Activated CD4-positive, alpha-beta T cell treated with anti-CD3 and anti-CD28 coated beads for 1 hour (primary cell): ENCODE results near the gene KLHL2.
"Not testable (repeated sequence)": the region's sequence is repeated elsewhere in the genome, so short reads cannot be mapped to it uniquely, and the experiment has no call there.

Source experiments
- DNase-seq: peaks from one replicate; pipeline ENCODE4 v3.0.0-alpha.2; 2020

KLHL2 gene, protein sequence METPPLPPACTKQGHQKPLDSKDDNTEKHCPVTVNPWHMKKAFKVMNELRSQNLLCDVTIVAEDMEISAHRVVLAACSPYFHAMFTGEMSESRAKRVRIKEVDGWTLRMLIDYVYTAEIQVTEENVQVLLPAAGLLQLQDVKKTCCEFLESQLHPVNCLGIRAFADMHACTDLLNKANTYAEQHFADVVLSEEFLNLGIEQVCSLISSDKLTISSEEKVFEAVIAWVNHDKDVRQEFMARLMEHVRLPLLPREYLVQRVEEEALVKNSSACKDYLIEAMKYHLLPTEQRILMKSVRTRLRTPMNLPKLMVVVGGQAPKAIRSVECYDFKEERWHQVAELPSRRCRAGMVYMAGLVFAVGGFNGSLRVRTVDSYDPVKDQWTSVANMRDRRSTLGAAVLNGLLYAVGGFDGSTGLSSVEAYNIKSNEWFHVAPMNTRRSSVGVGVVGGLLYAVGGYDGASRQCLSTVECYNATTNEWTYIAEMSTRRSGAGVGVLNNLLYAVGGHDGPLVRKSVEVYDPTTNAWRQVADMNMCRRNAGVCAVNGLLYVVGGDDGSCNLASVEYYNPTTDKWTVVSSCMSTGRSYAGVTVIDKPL

DNA sequence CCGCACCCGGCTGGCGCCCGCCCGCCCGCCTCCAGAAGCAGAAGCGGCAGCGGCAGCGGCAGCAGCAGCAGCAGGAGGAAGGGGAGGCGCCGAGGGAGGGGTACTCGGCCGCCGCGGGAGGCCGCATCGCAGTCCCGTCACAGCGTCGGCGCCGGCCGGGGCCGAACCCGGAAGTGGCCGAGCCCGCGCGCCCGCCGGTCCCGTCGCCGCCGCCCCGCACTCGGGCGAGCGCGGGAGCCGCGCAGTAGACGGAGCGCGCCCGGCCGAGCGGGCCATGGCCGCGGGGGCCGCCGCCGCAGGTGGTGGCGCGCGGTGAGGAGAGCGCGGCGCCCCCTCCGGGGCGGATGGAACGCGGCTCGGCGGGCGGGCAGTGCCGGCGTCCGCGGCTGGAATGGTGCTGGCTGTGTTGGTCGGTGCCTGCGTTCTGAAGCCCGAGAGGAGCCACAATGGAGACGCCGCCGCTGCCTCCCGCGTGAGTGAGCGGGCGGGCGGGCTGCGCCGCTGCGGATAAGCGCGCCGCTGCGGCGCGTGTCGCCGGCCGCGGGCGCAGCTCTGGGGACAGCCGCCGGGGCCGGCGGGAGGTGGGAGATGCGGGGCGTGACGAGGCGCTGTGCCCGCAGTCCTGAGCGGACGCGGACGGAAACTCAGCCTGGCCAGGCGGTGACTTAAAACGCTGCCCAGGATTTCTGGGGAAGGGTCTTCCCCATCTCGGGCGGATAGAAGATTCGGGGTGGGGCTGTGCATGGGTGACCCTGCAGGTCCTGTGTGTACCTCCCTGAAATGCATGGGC, at the start of gene KLHL2:
KLHL2 (plus strand) TSS at position 131 of the 790 bp plus-strand sequence; CDS start at position 447, 316 bp downstream.
- peak; percentile 54 for DNase-seq

- DNase-seq, result no peak
Observed at GRCh38 chr4:165158762-165159161, 48.6 kb upstream of the KLHL2 start.

DNA sequence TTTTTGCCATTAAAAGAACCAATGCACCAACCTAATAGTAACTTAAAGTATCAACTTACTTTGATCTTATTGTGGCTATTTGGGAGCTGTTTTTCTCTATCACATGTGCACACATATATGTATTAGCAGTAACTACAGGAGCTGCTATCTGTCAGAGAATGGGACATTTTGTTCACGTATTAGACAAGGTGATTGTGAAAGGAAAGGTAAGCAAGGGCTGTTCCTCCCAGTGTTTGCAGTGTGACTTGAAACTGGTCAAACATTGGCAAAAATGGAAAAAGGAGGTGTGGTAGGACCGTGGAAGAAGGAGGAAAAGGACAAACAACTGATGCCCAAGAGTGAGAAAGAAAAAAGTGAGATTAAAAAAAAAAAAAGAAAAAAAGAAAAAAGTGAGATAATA, 43.1 kb upstream of the KLHL2 start:
- DNase-seq, result no peak

DNA sequence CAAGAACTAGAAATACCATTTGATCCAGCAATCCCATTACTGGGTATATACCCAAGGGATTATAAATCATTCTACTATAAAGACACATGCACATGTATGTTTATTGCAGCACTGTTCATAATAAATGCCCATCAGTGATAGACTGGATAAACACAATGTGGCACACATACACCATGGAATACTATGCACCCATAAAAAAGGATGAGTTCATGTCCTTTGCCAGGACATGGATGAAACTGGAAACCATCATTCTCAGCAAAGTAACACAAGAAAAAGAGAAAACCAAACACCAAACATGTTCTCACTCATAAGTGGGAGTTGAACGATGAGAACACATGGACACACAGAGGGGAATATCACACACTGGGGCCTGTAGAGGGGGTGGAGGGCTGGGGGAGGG, 40.5 kb upstream of the KLHL2 start:
- DNase-seq, result not testable (repeated sequence)

- no peak for DNase-seq
Observed at GRCh38 chr4:165167650-165168049, 39.7 kb upstream of the KLHL2 start.

GRCh38 chr4:165170819-165171218, 36.5 kb upstream of the KLHL2 start:
- DNase-seq, result no peak

DNA sequence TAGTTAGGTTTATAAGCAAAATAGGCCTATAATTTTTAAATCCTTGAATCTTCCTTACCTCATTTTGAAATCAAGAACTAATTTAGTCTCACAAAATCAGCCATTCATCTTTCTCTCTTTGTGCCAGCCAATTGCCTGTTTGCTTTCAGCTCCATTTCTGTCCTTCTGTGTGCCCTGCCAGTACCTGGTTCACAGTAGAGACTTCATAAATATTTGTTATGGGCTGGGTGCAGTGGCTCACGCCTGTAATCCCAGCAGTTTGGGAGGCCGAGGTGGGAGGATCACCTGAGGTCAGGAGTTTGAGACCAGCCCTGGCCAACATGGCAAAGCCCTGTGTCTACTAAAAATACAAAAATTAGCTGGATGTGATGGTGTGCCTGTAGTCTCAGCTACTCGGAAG, 31.9 kb upstream of the KLHL2 start:
- not testable (repeated sequence) for DNase-seq

GRCh38 chr4:165175879-165176278, 31.5 kb upstream of the KLHL2 start:
- no peak for DNase-seq

GRCh38 chr4:165177725-165178666, 29.4 kb upstream of the KLHL2 start:
- no peak for DNase-seq

DNA sequence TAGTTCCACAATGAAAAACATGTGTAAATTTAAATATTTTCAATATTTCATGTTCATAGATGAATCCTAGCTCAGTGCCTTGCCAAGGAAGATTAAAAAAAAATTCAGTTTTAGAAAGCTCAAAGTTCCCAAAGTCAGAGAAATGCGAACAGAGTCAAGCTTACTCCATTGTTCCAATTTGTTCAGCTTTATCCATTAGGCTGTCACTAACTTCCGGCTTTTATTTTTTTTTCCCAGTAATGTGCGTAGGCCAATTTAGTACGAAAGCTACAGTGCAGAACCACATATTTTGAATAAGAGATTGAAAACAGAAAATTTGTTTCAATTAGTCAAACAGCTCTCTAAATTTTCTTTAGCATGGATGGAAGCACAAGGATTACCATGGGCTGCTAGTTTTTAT, 23.1 kb upstream of the KLHL2 start:
- DNase-seq, result no peak

GRCh38 chr4:165184998-165185397, 22.4 kb upstream of the KLHL2 start:
- DNase-seq, result not testable (repeated sequence)

DNA sequence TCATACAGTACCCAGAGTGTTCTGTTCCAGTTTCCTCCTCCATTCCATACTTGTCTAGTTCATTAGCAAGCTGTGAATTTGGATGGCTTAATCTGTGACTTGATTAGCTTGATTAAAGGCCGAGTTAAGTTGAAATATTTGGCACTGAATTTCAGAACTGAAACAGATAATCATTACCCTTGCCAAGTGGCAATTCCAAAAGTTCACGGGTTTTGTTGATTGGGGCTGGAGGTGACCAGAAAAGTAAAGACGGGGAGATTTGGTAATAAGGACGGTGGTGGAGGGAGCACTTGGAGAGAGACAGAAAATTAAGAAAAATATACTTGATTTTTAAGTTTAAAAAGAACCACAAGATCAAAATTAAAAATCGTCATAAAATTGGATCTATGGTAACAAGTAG, 21.9 kb upstream of the KLHL2 start:
- DNase-seq, result no peak

DNA sequence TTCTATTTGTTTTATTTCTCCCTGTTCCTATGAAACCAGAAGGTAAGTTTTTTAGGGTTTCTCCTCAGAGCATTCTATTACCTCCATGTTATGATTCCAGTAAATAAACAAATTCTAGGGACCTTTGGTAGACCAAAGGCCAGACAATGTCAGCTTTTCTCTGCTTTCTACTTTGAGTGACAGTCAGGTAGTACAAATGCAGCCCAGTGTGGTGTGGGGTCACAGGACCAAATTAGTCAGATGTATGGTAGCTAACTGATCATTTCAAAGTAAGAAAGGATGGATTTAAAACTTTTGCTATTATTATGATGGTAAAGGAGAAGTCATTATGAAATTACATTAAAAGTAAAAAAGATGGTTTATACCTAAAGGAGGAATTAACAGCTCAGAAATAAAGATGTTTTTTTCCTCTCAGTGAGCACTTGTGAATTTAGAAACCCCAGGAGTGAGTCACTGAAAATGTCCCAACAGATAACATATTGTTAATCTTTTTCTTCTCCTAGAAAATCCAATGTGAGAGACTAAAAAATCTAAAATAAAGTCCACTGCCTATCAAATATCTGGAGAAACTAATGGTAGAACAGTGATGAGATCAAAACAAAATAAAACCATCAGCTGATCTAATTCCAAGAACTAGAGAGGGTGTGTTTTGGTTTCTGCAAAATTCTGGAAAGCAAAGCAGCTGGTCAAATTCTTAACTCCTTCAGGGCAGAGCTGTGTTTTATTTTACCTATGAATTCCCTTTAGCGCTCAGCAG, 16.6 kb upstream of the KLHL2 start:
- DNase-seq, result no peak

DNA sequence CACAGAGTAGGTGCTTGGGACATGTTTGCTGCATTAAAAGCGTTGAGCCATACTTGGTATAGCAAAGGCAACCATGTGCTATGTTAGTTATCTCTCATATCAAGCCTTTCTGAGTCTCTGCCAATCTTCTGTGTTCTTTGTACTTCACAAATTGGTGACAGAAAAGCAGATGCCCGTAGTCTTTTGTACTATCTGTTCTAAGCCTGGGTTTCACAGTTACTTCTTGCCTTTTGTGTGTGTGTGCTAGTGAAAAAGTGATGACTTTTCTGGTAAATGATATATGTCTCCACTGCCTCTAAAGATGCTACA, 16.1 kb upstream of the KLHL2 start:
- DNase-seq, result no peak

DNA sequence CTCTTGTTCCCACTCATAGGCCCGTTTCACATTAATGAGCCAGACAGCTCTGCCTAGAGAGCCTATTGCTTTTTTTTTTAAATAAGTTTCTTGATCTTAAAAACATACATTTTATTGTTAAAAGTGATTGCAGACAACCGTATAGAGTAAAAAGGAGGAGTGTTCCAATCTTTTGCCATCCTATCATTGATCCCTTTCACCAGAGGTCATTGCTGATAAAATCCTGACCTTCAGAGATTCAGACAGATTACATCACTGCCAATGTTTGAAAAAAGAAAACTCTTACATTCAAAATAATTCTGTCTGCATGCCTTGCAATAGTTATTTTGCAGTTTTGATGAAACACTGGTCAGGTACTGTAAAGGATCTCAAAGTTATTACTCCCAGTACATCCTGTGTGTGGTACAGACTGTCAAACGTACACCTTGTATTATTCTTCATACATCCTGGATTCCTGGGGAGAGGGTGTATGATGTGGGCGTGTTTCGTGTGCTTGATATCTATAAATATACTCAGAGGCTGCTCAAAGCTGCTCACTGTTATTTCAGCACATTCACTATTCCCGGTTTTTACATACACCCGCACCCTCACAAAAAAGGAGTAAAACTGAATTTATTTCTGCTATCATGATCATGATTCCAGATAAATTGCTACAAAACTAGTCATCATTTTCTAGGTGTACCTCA, 15.4 kb upstream of the KLHL2 start:
- no peak for DNase-seq

DNA sequence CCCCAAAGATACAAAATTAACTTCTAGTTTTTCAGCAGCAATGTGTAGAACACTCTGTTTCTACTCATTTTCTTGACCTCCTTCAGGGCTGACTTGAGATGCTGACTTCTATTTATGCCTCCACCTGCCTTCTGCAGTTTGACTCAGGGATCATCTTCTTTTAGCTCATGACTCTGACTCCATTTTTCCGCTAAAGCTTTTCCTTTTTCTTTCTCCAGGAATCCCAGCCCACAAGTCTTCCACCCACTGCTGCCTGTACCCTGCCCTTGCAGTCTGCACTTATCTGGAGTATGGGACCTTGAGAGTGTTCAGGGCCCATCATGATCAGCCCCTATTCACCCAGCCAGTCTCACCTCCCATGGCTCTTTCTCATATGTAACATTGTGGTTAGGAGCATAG, 14.9 kb upstream of the KLHL2 start:
- DNase-seq, result no peak

DNA sequence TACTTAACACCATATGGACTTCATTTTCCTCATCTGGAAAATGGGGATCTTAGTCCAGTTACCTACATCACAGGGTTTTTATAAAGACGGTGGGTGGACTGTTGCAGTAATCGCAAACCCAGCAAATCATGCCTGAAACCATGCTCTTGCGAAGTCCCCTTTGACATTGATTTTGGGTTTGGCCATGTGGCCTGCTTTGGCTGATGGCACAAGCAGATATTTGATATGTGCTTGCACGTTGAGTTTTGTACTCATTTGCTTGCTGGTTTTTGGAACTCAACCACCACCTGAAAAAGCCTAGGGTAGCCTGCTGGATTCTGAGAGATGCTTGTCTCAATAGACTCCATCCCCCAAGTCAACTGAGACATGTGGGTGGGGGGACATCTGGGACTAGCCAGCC, 14.4 kb upstream of the KLHL2 start:
- DNase-seq, result no peak

- DNase-seq, result no peak
Observed at GRCh38 chr4:165194368-165194767, 13.0 kb upstream of the KLHL2 start.

DNA sequence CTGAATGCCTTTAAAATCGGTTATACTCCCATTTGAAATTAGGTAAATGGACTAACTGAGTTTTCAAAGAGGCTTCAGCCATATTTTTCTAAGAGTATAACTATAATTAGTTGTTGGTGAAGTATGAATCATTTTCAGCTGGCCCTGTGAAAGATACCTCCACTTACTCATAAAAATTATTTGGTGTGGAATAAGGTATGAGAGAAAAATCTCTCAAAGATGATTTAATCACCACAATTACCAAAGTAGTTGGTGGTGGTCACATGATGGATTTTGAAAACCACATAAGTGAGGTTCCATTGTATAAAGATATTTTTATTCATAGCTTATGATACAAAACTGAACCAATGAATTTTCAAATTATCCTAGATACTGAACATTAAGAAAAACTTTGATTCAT, 9.0 kb upstream of the KLHL2 start:
- no peak for DNase-seq

DNA sequence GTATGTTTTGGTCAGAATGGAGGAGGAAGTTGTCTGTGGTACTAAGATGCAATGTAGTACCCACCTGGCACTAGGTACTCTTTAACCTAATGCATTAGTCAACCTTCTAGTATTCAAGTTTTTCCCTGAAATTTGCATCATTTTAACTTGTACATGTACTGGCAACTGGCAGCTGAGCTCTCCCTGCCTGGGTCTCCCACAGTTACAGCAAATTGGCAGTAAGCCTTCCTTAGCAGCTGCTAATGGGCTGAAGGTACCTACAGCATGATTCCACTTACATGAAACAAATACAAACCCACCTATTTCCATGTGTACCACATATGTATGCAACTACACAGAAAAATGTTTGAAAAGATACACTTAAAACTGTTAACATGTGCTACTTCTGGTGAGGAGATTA, 8.1 kb upstream of the KLHL2 start:
- no peak for DNase-seq

GRCh38 chr4:165199722-165200121, 7.6 kb upstream of the KLHL2 start:
- DNase-seq, result no peak

GRCh38 chr4:165201806-165202205, 5.6 kb upstream of the KLHL2 start:
- DNase-seq, result no peak
